H9 (cell line): ENCODE data around the gene VPS45. TPM values are rescaled to one million over a fixed set of nuclear protein-coding genes. Genes with fewer than 3 reads are reported as not detected.

Source experiments
- DNase-seq: peaks from one replicate; pipeline ENCODE4 v3.0.0-alpha.2; 2017
- H2AFZ ChIP-seq: one replicate; pipeline ENCODE4 v1.6.1; 2013; ENCODE audit warnings: mild to moderate bottlenecking, low read length, control low read depth, moderate library complexity
- H2AK5ac ChIP-seq: 2 replicates; pipeline ENCODE4 v1.6.1; 2013; ENCODE audit warnings: low read length, control low read depth, mixed read lengths; ENCODE audit not compliant: insufficient read length
- H2BK120ac ChIP-seq: one replicate; pipeline ENCODE4 v1.6.1; 2013; ENCODE audit warnings: low read depth, mild to moderate bottlenecking, low read length, control low read depth, inconsistent platforms; ENCODE audit not compliant: poor library complexity, severe bottlenecking
- H2BK12ac ChIP-seq: 2 replicates; pipeline ENCODE4 v1.6.1; 2013; ENCODE audit warnings: low read length, control low read depth, mixed read lengths, low read depth; ENCODE audit not compliant: insufficient read length
- H2BK15ac ChIP-seq: 2 replicates; pipeline ENCODE4 v1.6.1; 2013; ENCODE audit warnings: low read depth, low read length, control low read depth
- H2BK20ac ChIP-seq: one replicate; pipeline ENCODE4 v1.6.1; 2013; ENCODE audit warnings: low read depth, mild to moderate bottlenecking, low read length, control low read depth, inconsistent platforms; ENCODE audit not compliant: poor library complexity, severe bottlenecking
- H2BK5ac ChIP-seq: 2 replicates; pipeline ENCODE4 v1.6.1; 2013; ENCODE audit warnings: low read length, control low read depth, mixed read lengths; ENCODE audit not compliant: insufficient read length
- H3K14ac ChIP-seq: 2 replicates; pipeline ENCODE4 v1.6.1; 2013; ENCODE audit warnings: low read length, control low read depth; ENCODE audit not compliant: insufficient read depth
- H3K18ac ChIP-seq: 2 replicates; pipeline ENCODE4 v1.6.1; 2013; ENCODE audit warnings: low read depth, mild to moderate bottlenecking, mixed read lengths, low read length, control low read depth; ENCODE audit not compliant: insufficient read length
- H3K23ac ChIP-seq: 2 replicates; pipeline ENCODE4 v1.6.1; 2013; ENCODE audit warnings: low read length, control low read depth, mixed read lengths, low read depth; ENCODE audit not compliant: insufficient read length
- H3K23me2 ChIP-seq: 2 replicates; pipeline ENCODE4 v1.6.1; 2013; ENCODE audit warnings: low read depth, mild to moderate bottlenecking, mixed read lengths, low read length, control low read depth; ENCODE audit not compliant: insufficient read length, poor library complexity, severe bottlenecking
- H3K27ac ChIP-seq: 2 replicates; pipeline ENCODE4 v1.5.1; 2013; ENCODE audit warnings: low read length, control low read depth, mixed read lengths, low read depth; ENCODE audit not compliant: insufficient read length
- H3K27me3 ChIP-seq: 2 replicates; pipeline ENCODE4 v1.6.1; 2013; ENCODE audit warnings: low read length, control low read depth, inconsistent platforms; ENCODE audit not compliant: insufficient read depth
- H3K4ac ChIP-seq: 2 replicates; pipeline ENCODE4 v1.6.1; 2013; ENCODE audit warnings: low read depth, mild to moderate bottlenecking, control low read depth, inconsistent platforms, low read length, moderate library complexity
- H3K4me1 ChIP-seq: 2 replicates; pipeline ENCODE4 v1.6.1; 2013; ENCODE audit warnings: low read length, control low read depth, inconsistent platforms; ENCODE audit not compliant: insufficient read depth
- H3K4me2 ChIP-seq: 2 replicates; pipeline ENCODE4 v1.6.1; 2013; ENCODE audit warnings: low read length, control low read depth, mixed read lengths; ENCODE audit not compliant: insufficient read length, insufficient read depth
- H3K56ac ChIP-seq: 2 replicates; pipeline ENCODE4 v1.6.1; 2013; ENCODE audit warnings: low read depth, mild to moderate bottlenecking, mixed read lengths, low read length, control low read depth; ENCODE audit not compliant: insufficient read length
- H3K79me1 ChIP-seq: 2 replicates; pipeline ENCODE4 v1.6.1; 2013; ENCODE audit warnings: low read depth, mild to moderate bottlenecking, moderate library complexity, low read length, control low read depth, inconsistent platforms; ENCODE audit not compliant: insufficient read depth, poor library complexity, severe bottlenecking
- H3K79me2 ChIP-seq: 2 replicates; pipeline ENCODE4 v1.6.1; 2013; ENCODE audit warnings: low read length, control low read depth, inconsistent platforms; ENCODE audit not compliant: insufficient read depth
- H3K9ac ChIP-seq: 2 replicates; pipeline ENCODE4 v1.6.1; 2013; ENCODE audit warnings: low read length, control low read depth, mixed read lengths; ENCODE audit not compliant: insufficient read length; ENCODE audit errors: extremely low read depth
- H3K9me3 ChIP-seq: one replicate; pipeline ENCODE4 v1.6.1; 2013; ENCODE audit warnings: low read depth, low read length, inconsistent platforms; ENCODE audit not compliant: control insufficient read depth
- H3T11ph ChIP-seq: one replicate; pipeline ENCODE4 v1.6.1; 2013; ENCODE audit warnings: mild to moderate bottlenecking, low read length, control low read depth, inconsistent platforms
- H4K20me1 ChIP-seq: one replicate; pipeline ENCODE4 v1.6.1; 2013; ENCODE audit not compliant: control insufficient read depth, insufficient read length, insufficient read depth
- H4K5ac ChIP-seq: 2 replicates; pipeline ENCODE4 v1.6.1; 2013; ENCODE audit warnings: low read depth, mild to moderate bottlenecking, mixed read lengths, low read length, control low read depth; ENCODE audit not compliant: insufficient read length
- H4K8ac ChIP-seq: replicated peaks from 2 replicates; pipeline ENCODE4 v1.6.1; 2013; ENCODE audit warnings: low read length, control low read depth, mixed read lengths, low read depth; ENCODE audit not compliant: insufficient read length
- H4K91ac ChIP-seq: 2 replicates; pipeline ENCODE4 v1.6.1; 2013; ENCODE audit warnings: low read depth, mild to moderate bottlenecking, moderate library complexity, mixed read lengths, low read length, control low read depth; ENCODE audit not compliant: insufficient read length
- H3K27ac Mint-ChIP-seq, 3 experiments: 2 replicates in 2 of 3; 3 replicates in 1 of 3; pipeline ENCODE4 v1.8.0; 2020 to 2021; ENCODE audit warnings: mixed read lengths in 3 of 3, mild to moderate bottlenecking in 1 of 3, moderate library complexity in 1 of 3
- H3K27me3 Mint-ChIP-seq: 2 replicates; pipeline ENCODE4 v1.8.0; 2021; ENCODE audit warnings: low read depth, mild to moderate bottlenecking, moderate library complexity, mixed read lengths
- H3K36me3 Mint-ChIP-seq, 3 experiments: 2 replicates in 2 of 3; 3 replicates in 1 of 3; pipeline ENCODE4 v1.8.0; 2020 to 2021; ENCODE audit warnings: low read depth in 3 of 3, mixed read lengths in 3 of 3; ENCODE audit not compliant: insufficient read depth in 1 of 3
- H3K4me1 Mint-ChIP-seq, 2 experiments: 2 replicates each; pipeline ENCODE4 v1.8.0; 2020; ENCODE audit warnings: mixed read lengths in 2 of 2
- H3K4me3 Mint-ChIP-seq, 2 experiments: 2 replicates in 1 of 2; 3 replicates in 1 of 2; pipeline ENCODE4 v1.8.0; 2020 to 2021; ENCODE audit warnings: mild to moderate bottlenecking in 2 of 2, mixed read lengths in 2 of 2, moderate library complexity in 1 of 2
- H3K9me3 Mint-ChIP-seq, 2 experiments: 2 replicates in 1 of 2; 3 replicates in 1 of 2; pipeline ENCODE4 v1.8.0; 2020; ENCODE audit warnings: mild to moderate bottlenecking in 2 of 2, mixed read lengths in 2 of 2, moderate library complexity in 1 of 2
- WGBS: extraction: QIAGEN DNeasy Blood & Tissue Kit; methylation state at CpG from one replicate; pipeline ENCODE4 v1.1.7; 2013; ENCODE audit warnings: missing lambda C conversion rate, low lambda C conversion rate, mixed read lengths; ENCODE audit not compliant: insufficient read length; ENCODE audit errors: extremely low coverage; 5-methylcytosine and 5-hydroxymethylcytosine counted together
- total RNA-seq: library from RNA; stranded (reverse); gene quantifications from 2 replicates; pipeline ENCODE4 v1.2.1, GENCODE V29; 2021
- TF ChIP-seq, protein P1 (sequence below): fragments of 200-600 bp; sonication (generic); conservative IDR thresholded peaks from 3 replicates; pipeline ENCODE4 v1.8.0; 2021; ENCODE audit warnings: antibody characterized with exemption, mild to moderate bottlenecking

The VPS45 gene
- total RNA-seq, 1 experiment from 2014 or later, result 31.8 TPM

DNA sequence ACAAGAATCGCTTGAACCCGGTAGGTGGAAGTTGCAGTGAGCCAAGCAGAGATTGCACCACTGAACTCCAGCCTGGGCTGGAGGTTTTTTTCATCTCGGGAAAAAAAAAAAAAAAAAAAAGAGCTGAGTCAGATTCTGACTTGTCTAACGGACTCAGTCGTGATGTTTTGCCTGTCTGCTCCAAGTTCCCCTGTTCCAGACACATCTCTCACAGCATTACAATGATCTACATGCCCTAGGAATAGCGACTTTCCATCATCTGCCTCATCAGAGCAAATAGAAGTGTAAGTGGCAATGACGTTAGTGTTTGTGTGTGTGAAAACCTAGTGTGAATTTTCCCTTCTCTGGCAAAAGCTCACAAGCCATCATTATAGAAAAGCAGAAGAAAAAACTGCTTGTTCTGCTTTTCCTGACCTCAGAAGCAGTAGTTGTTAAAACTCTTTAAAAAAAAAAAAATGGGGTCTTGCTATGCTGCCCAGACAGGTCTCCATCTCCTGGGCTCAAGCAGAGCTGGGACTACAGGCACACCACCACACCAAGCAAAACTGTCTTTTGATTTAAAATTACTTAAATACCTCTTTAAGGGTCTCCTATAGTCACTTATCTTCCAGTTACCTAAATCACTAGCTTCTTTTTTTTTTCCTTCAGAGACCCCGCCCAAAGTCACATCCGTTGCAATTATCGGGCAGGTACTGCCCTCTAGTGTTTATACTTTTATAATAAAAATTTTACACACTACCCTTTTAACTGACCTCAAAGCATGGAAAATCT, 119.4 kb downstream of the VPS45 start:
- Histone ChIP-seq H2AFZ (no peak overlapping the region), H3K4me2 (no peak overlapping the region), H4K20me1 (no peaks in the 10 kb centered on the region), H3K18ac (no peak overlapping the region), H2BK12ac (no peak overlapping the region), H4K8ac (no peak overlapping the region), H3K23ac (no peak overlapping the region), H3K14ac (no peak overlapping the region), H3K23me2 (no peaks in the 10 kb centered on the region), H3K9me3 (no peaks in the 10 kb centered on the region), H3K79me1 (no peaks in the 10 kb centered on the region), H2BK5ac (no peak overlapping the region), H2BK20ac (no peak overlapping the region), H3K27ac (peak overlapping the region; percentile 26), H2BK120ac (no peak overlapping the region), H2AK5ac (no peak overlapping the region), H4K5ac (no peak overlapping the region), H3K4me1 (no peaks in the 10 kb centered on the region), H3T11ph (no peak overlapping the region), H4K91ac (no peak overlapping the region), H3K27me3 (no peaks in the 10 kb centered on the region), H3K4ac (no peak overlapping the region), H3K79me2 (no peaks in the 10 kb centered on the region), H3K56ac (no peak overlapping the region), H2BK15ac (no peak overlapping the region), H3K9ac (no peak overlapping the region)
- Mint-ChIP-seq H3K27me3 (no peaks in the 10 kb centered on the region), H3K4me1 (0 out of 4 replicates have a peak, but pooled peaks cover 0 to 2% of the 10 kb centered on the region in 2 experiments), H3K9me3 (peaks cover 4 to 5% of the 10 kb centered on the region in 2 experiments; a peak in 3 of 5 replicates), H3K36me3 (peaks cover 0 to 5% (median 0%) of the 10 kb centered on the region in 3 experiments; a peak in 1 of 7 replicates), H3K27ac (no peak overlapping the region), H3K4me3 (no peak overlapping the region; a peak in 1 of 5 replicates)
- no peak for DNase-seq
- TF ChIP-seq, protein P1, sequence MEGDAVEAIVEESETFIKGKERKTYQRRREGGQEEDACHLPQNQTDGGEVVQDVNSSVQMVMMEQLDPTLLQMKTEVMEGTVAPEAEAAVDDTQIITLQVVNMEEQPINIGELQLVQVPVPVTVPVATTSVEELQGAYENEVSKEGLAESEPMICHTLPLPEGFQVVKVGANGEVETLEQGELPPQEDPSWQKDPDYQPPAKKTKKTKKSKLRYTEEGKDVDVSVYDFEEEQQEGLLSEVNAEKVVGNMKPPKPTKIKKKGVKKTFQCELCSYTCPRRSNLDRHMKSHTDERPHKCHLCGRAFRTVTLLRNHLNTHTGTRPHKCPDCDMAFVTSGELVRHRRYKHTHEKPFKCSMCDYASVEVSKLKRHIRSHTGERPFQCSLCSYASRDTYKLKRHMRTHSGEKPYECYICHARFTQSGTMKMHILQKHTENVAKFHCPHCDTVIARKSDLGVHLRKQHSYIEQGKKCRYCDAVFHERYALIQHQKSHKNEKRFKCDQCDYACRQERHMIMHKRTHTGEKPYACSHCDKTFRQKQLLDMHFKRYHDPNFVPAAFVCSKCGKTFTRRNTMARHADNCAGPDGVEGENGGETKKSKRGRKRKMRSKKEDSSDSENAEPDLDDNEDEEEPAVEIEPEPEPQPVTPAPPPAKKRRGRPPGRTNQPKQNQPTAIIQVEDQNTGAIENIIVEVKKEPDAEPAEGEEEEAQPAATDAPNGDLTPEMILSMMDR, result peak; percentile 79
- WGBS, result no CpG with 5 or more reads among the region's 10 CpGs
